Astrocyte of the cerebellum (primary cell): ENCODE measurements around the gene PRPF31.

Source experiments
- DNase-seq: peaks from one replicate; pipeline ENCODE4 v3.0.0-alpha.2; 2011; ENCODE audit warnings: low read depth
- H3K4me3 ChIP-seq: 2 replicates; pipeline ENCODE4 v1.5.1; 2011; ENCODE audit warnings: mild to moderate bottlenecking, low read depth, low read length, moderate library complexity
- CTCF ChIP-seq: IDR thresholded peaks from 2 replicates; pipeline ENCODE4 v1.5.1; 2012; ENCODE audit warnings: low read length, low read depth, moderate library complexity, mild to moderate bottlenecking; ENCODE audit errors: missing control alignments
- in situ Hi-C: cut with HindIII; loops from 2 replicates; pipeline ENCODE4 v1.10.0; 2017; ENCODE audit warnings: low sequenced_read_pairs

Gene PRPF31

DNA sequence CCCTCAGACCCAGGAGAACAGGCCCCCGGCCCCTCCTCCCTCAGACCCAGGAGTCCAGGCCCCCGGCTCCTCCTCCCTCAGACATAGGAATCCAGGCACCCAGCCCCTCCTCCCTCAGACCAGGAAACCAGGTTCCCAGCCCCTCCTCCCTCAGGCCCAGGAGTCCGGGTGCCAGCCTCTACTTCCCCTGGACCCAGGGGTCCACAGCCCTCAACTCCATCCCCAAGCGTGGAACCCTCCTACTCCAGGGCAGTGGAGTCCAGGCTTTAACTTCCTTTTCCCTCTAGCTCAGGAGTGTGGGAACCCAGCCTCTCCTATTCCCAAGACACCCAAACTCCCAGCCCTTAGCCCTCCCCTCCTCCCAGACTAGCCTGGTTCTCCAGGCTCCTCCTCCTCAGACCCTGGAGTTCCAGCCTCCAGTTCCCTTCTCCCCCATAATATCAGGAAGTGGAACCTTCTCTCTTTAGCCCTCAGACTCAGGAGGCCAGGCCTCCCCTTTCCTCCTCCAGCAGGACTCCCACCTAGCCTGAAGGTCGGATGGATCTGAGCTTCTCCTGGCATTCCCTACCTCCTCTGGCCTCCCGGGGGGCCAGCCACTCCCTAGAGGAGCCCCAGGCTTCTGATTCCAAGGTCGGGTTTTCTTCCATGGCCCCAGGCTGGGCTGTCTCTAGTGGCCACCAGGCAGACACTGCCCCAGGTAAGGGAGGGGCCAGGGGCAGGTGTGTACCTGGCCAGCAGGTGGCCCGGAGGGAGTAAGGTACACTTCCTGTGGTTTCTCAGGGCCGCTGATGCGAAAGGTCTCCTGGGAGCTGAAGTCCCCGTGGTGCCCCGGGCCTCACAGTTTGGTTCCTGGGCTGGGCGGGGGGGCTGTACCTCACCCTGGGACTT, 57.2 kb downstream of the PRPF31 start, which contains the start of gene TMC4:
Gene TMC4 (minus strand): TSS at position 690 of the 888 bp plus-strand sequence. CDS start 43 bp downstream, at position 647.
- TF ChIP-seq CTCF: no peak
- DNase-seq: no peak
- no peak within 1 kb of the TSS for H3K4me3 ChIP-seq
- in situ Hi-C loops: no loop called here

GRCh38 chr19:54173359-54173699, 57.8 kb downstream of the PRPF31 start:
- in situ Hi-C loops: no loop called here
- no peak for TF ChIP-seq CTCF
- DNase-seq: no peak
- no peak overlapping the region for H3K4me3 ChIP-seq

DNA sequence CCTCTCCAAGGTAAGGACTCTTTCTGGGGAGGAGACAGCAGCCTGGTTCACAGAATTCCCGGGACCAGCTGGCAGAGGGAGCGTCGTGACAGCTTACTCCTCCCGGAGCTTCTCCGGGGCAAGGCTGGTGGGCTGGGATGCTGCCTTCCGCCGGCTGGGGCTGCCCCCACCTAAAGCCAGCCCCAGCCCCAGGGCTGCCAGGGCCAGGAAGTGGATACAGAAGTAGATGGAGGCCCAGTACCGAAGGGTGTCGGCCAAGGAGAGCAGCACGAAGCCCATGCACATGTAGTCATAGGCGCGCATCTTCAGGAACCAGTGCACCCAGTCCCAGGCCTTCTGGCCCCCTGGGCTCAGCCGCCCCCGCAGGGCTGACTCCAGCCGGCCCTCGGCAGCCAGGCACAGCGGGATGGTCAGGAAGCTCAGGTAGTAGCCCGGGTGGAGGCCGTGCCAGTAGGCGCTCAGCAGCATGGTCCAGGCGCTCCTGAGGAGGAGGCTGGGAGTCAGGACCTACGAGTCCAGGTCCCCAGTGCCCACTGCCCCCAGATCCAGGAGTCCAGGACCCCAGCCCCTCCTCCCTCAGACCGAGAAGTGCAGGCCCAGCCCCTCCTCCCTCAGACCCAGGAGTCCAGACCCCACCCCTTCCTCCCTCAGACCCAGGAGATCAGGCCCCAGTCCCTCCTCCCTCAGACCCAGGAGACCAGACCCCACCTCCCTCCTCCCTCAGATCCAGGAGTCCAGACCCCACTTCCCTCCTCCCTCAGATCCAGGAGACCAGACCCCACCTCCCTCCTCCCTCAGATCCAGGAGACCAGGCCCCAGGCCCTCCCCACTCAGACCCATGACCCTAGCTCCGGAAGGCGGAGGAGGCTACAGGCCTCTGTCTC, 58.6 kb downstream of the PRPF31 start:
- no peak for TF ChIP-seq CTCF
- no peak for DNase-seq
- H3K4me3 ChIP-seq: no peak overlapping the region
- in situ Hi-C loops: no loop called here

GRCh38 chr19:54178581-54179261, 63.2 kb downstream of the PRPF31 start:
- no peak for DNase-seq
- in situ Hi-C loops: no loop called here
- TF ChIP-seq CTCF: no peak
- H3K4me3 ChIP-seq: no peak overlapping the region

DNA sequence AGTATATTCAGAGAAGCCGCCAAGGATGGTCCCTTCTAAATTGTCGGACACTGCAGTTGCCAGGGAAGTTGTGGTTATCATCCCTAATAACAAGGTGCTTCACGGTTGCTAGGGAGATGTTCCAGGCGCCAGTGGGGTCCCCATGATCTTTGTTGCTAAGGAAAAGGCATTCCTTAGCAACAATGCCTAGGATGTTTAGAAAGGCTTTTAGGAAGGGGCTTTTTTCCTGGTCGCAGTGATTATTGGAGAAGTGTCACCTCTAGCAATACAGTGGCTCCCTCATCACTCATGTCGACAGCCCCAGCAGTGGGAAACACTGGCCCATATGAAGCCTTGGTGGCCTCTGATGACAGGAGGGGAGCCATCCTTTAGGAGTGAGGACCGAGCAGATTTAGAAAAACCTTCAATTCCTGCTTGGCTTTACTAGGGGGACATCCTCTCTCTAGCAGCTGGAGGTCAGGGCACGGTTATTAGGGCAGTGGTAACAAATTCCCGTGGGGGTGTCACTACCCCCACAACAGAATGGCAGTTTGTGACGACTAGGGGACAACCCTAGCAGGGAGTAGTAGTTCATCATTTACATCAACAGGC, 63.8 kb downstream of the PRPF31 start:
- DNase-seq: no peak
- in situ Hi-C loops: no loop called here
- H3K4me3 ChIP-seq: no peak overlapping the region
- TF ChIP-seq CTCF: no peak
